ENCODE measurements around the gene APRT. TPM values are rescaled to one million over a fixed set of nuclear protein-coding genes. Genes with fewer than 3 reads are reported as not detected.

APRT gene
- total and polyA plus RNA-seq, 2 of the 4 experiments (the other 2 are of a cell fraction) = 40.5 to 157 TPM

GRCh38 chr16:88792078-88792550, 19.6 kb downstream of the APRT start:
- no peaks in the 10 kb centered on the region; the same call in 1 of the 2 replicates for H4K20me1 ChIP-seq (ENCODE audit: insufficient read depth, low read length)
- no peak overlapping the region for H3K9ac ChIP-seq (ENCODE audit: low read depth, low read length)
- ChIA-PET POLR2A (ENCODE audit: unreplicated experiment) (no interaction called here), CTCF (no interaction called here)
- H3K27ac ChIP-seq (ENCODE audit: insufficient read depth, low read length) = no peak overlapping the region
- H3K56ac ChIP-seq (ENCODE audit: extremely low read depth, insufficient read depth, low read length) = no peak overlapping the region
- BruUV-seq (replicated peaks) = no TSS peak
- peaks cover 6% of the 10 kb centered on the region for H3K4me1 ChIP-seq (ENCODE audit: control insufficient read depth, insufficient read depth, low read length)
- no peaks in the 10 kb centered on the region for H3K9me1 ChIP-seq (ENCODE audit: insufficient read depth, low read length)
- 50% methylated on average over 7 of the region's 13 CpGs; no CpG with 5 or more reads in 1 of the 2 experiments for WGBS, 2 experiments (ENCODE audit: extremely low coverage in 2 of 2, insufficient read length in 1 of 2)
- peak overlapping the region; percentile 5 for H2AK9ac ChIP-seq (replicated peaks; ENCODE audit: low read depth, low read length, poor library complexity)
- in situ Hi-C loops (cut with MboI; ENCODE audit: low sequenced_read_pairs) = no loop called here
- dilution Hi-C loops (cut with HindIII; ENCODE audit: low sequenced_read_pairs, unreplicated experiment) = no loop called here
- peak; percentile 52 for ATAC-seq (ENCODE audit: low read depth)
- peak overlapping the region; percentile 28; the same call in 1 of the 2 replicates for H2AK5ac ChIP-seq (ENCODE audit: low read depth, low read length)
- no peak overlapping the region for H2BK20ac ChIP-seq (ENCODE audit: low read depth, low read length)
- no peak overlapping the region for H3K14ac ChIP-seq (replicated peaks; ENCODE audit: low read depth, low read length)
- intact Hi-C loops (cut with micrococcal nuclease) = no loop called here
- DNase-seq = no peak
- H4K91ac ChIP-seq (ENCODE audit: insufficient read depth, low read depth, low read length) = no peak overlapping the region
- no peak overlapping the region for H4K8ac ChIP-seq (ENCODE audit: low read depth in 2 of 2, low read length in 2 of 2)
- no peak overlapping the region for H3K23ac ChIP-seq (ENCODE audit: low read depth, low read length)
- no peaks in the 10 kb centered on the region for H3K9me3 ChIP-seq (ENCODE audit: control insufficient read depth, insufficient read depth, low read length)
- no peaks in the 10 kb centered on the region for H3K79me1 ChIP-seq (ENCODE audit: low read depth in 1 of 2, low read length in 2 of 2)
- no peak overlapping the region for H2BK15ac ChIP-seq (ENCODE audit: low read depth, low read length)
- H3K18ac ChIP-seq (ENCODE audit: low read depth, low read length) = no peak overlapping the region
- no peak overlapping the region for H3K4me3 ChIP-seq (ENCODE audit: insufficient read depth, low read depth, low read length)
- no peak overlapping the region for H3K4ac ChIP-seq (ENCODE audit: low read depth, low read length)
- peaks cover 2% of the 10 kb centered on the region; the same call in 1 of the 2 replicates for H3K27me3 ChIP-seq (ENCODE audit: control insufficient read depth, insufficient read depth, low read length)
- no peaks in the 10 kb centered on the region for H3K36me3 ChIP-seq (ENCODE audit: control insufficient read depth, insufficient read depth, low read length)
- H4K5ac ChIP-seq (ENCODE audit: low read depth, low read length) = no peak overlapping the region
- no peak overlapping the region for H2BK120ac ChIP-seq (ENCODE audit: low read depth, low read length)
- H2AFZ ChIP-seq (replicated peaks; ENCODE audit: low read length, poor library complexity) = peak overlapping the region; percentile 18
- TF ChIP-seq MAZ (IDR thresholded peaks at IDR 0.05; ENCODE audit: borderline replicate concordance, low read depth, low read length) (0 out of 2 replicates have a peak, but pooled peaks have one; percentile 20), RFX5 (IDR thresholded peaks at IDR 0.05; ENCODE audit: low read depth, low read length) (no peak), MAFK (IDR thresholded peaks at IDR 0.05; ENCODE audit: low read depth, low read length) (no peak), POLR2A (IDR thresholded peaks at IDR 0.05; ENCODE audit: low read depth, low read length) (no peak)
- H2BK5ac ChIP-seq (ENCODE audit: low read depth, low read length, poor library complexity, severe bottlenecking) = no peak overlapping the region
- no peak overlapping the region for H3K4me2 ChIP-seq (ENCODE audit: low read depth, low read length)

All from IMR-90 (cell line).